RPMI8226 (cell line): ENCODE measurements around the gene OR2AG1.

Source experiments
- DNase-seq: peaks from one replicate; pipeline ENCODE4 v3.0.0-alpha.2; 2015

OR2AG1 gene

GRCh38 chr11:6782720-6783119 is at the start of gene OR2AG1:
Gene OR2AG1 (plus strand): TSS chr11:6783020. CDS start chr11:6785038, 2,018 bp downstream.
- DNase-seq, result no peak

GRCh38 chr11:6733326-6734275 is 49.2 kb upstream of the OR2AG1 start:
- no peak for DNase-seq

- DNase-seq, result no peak
Observed at GRCh38 chr11:6734616-6735015, 48.2 kb upstream of the OR2AG1 start.

- DNase-seq, result no peak
Observed at GRCh38 chr11:6735306-6735705, 47.5 kb upstream of the OR2AG1 start.

- no peak for DNase-seq
Observed at GRCh38 chr11:6736495-6737121, 46.2 kb upstream of the OR2AG1 start.

GRCh38 chr11:6737872-6738466 is 44.9 kb upstream of the OR2AG1 start:
- peak; percentile 67 for DNase-seq

GRCh38 chr11:6738590-6738989 is 44.2 kb upstream of the OR2AG1 start:
- no peak for DNase-seq

GRCh38 chr11:6742260-6742659 is 40.6 kb upstream of the OR2AG1 start:
- no peak for DNase-seq

GRCh38 chr11:6745018-6745417 is 37.8 kb upstream of the OR2AG1 start:
- DNase-seq, result no peak

GRCh38 chr11:6745465-6746015 is 37.3 kb upstream of the OR2AG1 start:
- DNase-seq, result no peak

GRCh38 chr11:6746086-6746618 is 36.7 kb upstream of the OR2AG1 start:
- DNase-seq, result peak; percentile 24

- DNase-seq, result no peak
Observed at GRCh38 chr11:6746626-6747025, 36.2 kb upstream of the OR2AG1 start.

GRCh38 chr11:6747097-6747668 is 35.6 kb upstream of the OR2AG1 start:
- DNase-seq, result no peak

- DNase-seq, result peak; percentile 37
Observed at GRCh38 chr11:6755303-6755952, 27.4 kb upstream of the OR2AG1 start.

- no peak for DNase-seq
Observed at GRCh38 chr11:6755953-6756347, 26.9 kb upstream of the OR2AG1 start.

- peak; percentile 49 for DNase-seq
Observed at GRCh38 chr11:6757373-6757967, 25.4 kb upstream of the OR2AG1 start.

GRCh38 chr11:6771926-6772893 is 10.6 kb upstream of the OR2AG1 start, which contains the start of gene OR2AG2:
Gene OR2AG2 (minus strand): TSS chr11:6771976. CDS start chr11:6768957, 3,019 bp downstream.
- DNase-seq, result peak; percentile 47

- no peak for DNase-seq
Observed at GRCh38 chr11:6778518-6778917, 4.3 kb upstream of the OR2AG1 start.

- no peak for DNase-seq
Observed at GRCh38 chr11:6780829-6781228, 2.0 kb upstream of the OR2AG1 start.

GRCh38 chr11:6790546-6790945 is 7.7 kb downstream of the OR2AG1 start:
- no peak for DNase-seq
